Activated T-cell treated with anti-CD3 and anti-CD28 coated beads, Interleukin-2, amount 50 U/mL, for 48 hours (primary cell): ENCODE data around the gene NME3.

Source experiments
- DNase-seq, 2 experiments: peaks; one replicate each; pipeline ENCODE4 v3.0.0-alpha.2; 2020

The NME3 gene

GRCh38 chr16:1793578-1794220 lies 22.4 kb upstream of the NME3 start, which contains the start of gene IGFALS:
Gene IGFALS, minus strand, starts transcription at chr16:1793705. Its CDS starts 53 bp downstream, at chr16:1793652.
- DNase-seq: no peak

- no peak for DNase-seq
Observed at GRCh38 chr16:1792836-1793577, 21.7 kb upstream of the NME3 start.

GRCh38 chr16:1791943-1792812 lies 20.8 kb upstream of the NME3 start:
- no peak for DNase-seq

GRCh38 chr16:1791256-1791942 lies 20.1 kb upstream of the NME3 start:
- DNase-seq: no peak

- DNase-seq: no peak
Observed at GRCh38 chr16:1790611-1791255, 19.4 kb upstream of the NME3 start.

GRCh38 chr16:1790261-1790610 lies 18.9 kb upstream of the NME3 start:
- no peak for DNase-seq

GRCh38 chr16:1789643-1790045 lies 18.3 kb upstream of the NME3 start:
- no peak for DNase-seq

- no peak for DNase-seq
Observed at GRCh38 chr16:1788708-1789100, 17.4 kb upstream of the NME3 start.

GRCh38 chr16:1788095-1788707 lies 16.9 kb upstream of the NME3 start:
- DNase-seq: no peak

- no peak for DNase-seq
Observed at GRCh38 chr16:1787322-1788094, 16.2 kb upstream of the NME3 start.

- DNase-seq: no peak
Observed at GRCh38 chr16:1787056-1787321, 15.6 kb upstream of the NME3 start.

- no peak for DNase-seq
Observed at GRCh38 chr16:1786242-1787055, 15.1 kb upstream of the NME3 start.

GRCh38 chr16:1785846-1786170 lies 14.5 kb upstream of the NME3 start:
- DNase-seq: no peak

GRCh38 chr16:1784977-1785845 lies 13.9 kb upstream of the NME3 start:
- DNase-seq: no peak

GRCh38 chr16:1782408-1783264 lies 11.3 kb upstream of the NME3 start, which contains the start of the genes NUBP2 and SPSB3:
Gene NUBP2, plus strand, starts transcription at chr16:1782960. Its CDS starts 61 bp downstream, at chr16:1783021.
Gene SPSB3, minus strand, starts transcription at chr16:1782571. Its CDS starts 1,088 bp downstream, at chr16:1781483.
- peak; percentile 97 to 98 for DNase-seq

GRCh38 chr16:1781758-1782407 lies 10.5 kb upstream of the NME3 start:
- DNase-seq: peak in 1 of 2 experiments; percentile 50

- no peak for DNase-seq
Observed at GRCh38 chr16:1781254-1781653, 9.9 kb upstream of the NME3 start.

- no peak for DNase-seq
Observed at GRCh38 chr16:1780677-1781072, 9.3 kb upstream of the NME3 start.
